Renal cortical epithelial cell (primary cell): ENCODE data around the gene RGS1. TPM values are rescaled to one million over a fixed set of nuclear protein-coding genes. Genes with fewer than 3 reads are reported as not detected.

Experiments
- DNase-seq: peaks from one replicate; pipeline ENCODE4 v3.0.0-alpha.2; 2011; ENCODE audit warnings: low read depth
- total RNA-seq: library from RNA; depleted of rRNA; stranded (reverse); fragments of >200 nt; gene quantifications from 2 replicates; pipeline ENCODE4 v1.2.3, GENCODE V29; 2014

The RGS1 gene
- total RNA-seq: not detected in 2 replicates

DNA sequence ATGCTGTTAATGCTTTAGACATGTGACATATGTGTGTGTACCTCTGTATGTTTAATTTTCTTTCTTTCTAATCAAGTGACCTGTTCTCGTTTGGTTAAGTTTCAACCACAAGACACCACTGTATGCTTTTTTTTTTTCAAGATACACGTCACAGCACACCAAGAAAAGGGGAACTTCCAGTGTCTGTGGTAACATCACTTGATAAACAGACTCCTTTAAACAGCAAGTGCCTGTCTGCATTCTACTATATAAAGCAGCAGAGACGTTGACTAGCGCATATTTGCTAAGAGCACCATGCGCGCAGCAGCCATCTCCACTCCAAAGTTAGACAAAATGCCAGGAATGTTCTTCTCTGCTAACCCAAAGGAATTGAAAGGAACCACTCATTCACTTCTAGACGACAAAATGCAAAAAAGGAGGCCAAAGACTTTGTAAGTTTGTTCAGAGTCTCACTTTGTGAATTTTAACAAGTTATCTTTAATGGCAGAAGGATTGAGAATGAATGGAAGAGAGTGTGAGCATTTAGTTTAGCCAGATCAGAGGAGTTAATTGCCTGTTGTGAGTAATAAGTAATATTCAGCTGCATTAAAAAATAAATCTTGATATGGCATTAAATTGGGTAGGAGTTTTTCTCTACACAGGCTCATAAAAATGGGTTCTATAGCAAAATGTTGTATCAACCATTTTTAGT lies at the start of gene RGS1:
RGS1 (plus strand) TSS at position 275 of the 691 bp plus-strand sequence; CDS start at position 295, 20 bp downstream.
- no peak for DNase-seq

DNA sequence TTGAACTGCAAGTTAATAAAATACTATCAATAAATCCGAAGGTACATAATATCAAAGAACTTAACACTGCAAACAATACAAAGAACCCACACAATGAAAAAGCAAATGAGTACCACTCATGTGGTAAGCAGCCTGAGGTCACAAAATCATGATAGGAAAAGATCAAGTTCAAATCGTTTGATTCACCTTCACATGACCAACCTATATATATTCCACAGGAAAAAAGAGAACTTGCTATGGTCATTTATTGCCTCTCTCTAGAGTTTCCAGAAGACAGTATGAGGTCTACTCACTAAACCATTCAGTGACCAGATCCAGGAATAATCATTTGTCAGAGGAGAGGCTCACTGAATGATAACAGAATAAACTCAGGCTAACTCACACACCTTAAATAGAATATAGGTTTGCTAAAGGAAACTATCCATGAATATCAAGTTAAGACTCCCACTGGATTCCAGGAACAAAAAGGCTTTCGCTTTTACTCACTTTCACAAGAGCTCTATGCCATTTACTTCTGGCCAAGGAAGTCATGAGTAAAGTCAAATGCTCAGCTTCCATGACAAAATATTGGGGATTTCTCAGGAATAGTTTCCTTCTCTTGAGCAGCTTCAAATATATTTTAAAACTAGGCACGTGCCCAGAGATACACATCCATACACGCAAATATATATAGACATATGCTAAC lies 48.3 kb upstream of the RGS1 start:
- DNase-seq: no peak

DNA sequence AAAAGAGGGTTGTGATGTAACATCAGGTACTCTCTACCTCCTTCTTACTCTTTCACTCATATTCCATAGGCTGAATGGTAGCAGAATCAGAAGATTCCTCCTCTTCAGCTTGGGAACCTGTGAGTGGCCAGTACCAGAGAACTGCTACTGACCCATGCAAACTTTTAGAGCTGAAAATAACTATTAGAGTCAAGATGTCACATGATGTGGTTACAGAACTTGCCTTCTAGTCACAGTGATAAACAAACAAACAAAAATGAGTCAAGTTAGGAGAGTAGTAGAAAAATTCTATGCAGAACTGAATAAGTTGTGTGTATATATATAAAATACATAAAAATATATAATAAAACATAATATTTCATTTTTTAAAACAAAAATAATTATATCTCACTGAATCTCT lies 47.6 kb upstream of the RGS1 start:
- no peak for DNase-seq

GRCh38 chr1:192529031-192529755 lies 46.4 kb upstream of the RGS1 start:
- DNase-seq: no peak

DNA sequence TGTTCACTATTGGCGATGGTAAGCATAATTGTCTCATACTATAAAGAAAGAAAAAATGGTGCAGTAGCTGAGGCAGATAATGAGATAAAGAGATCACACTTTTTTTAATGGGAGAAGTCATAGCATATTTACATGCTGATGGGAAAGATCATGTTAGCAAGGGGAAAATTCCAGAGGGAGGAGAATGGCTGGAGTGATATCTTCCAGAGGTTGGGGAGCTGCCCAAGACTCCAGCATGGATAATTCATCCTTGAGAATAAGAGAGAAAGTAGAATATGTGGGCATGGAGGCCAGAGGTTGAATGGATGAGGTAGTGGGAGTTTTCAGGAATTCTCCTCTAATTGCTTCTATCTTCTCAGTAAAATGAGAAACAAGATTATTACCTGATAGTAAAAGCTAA lies 45.8 kb upstream of the RGS1 start:
- DNase-seq: no peak

GRCh38 chr1:192530254-192530653 lies 45.3 kb upstream of the RGS1 start:
- DNase-seq: no peak

- peak; percentile 83 for DNase-seq
These were observed 44.4 kb upstream of the RGS1 start for GRCh38 chr1:192531037-192531703.

GRCh38 chr1:192534666-192535065 lies 40.9 kb upstream of the RGS1 start:
- no peak for DNase-seq

GRCh38 chr1:192535916-192536664 lies 39.5 kb upstream of the RGS1 start:
- no peak for DNase-seq

- DNase-seq: no peak
These were observed 36.9 kb upstream of the RGS1 start for GRCh38 chr1:192538407-192539296.

GRCh38 chr1:192539297-192540092 lies 36.1 kb upstream of the RGS1 start:
- DNase-seq: peak; percentile 98

DNA sequence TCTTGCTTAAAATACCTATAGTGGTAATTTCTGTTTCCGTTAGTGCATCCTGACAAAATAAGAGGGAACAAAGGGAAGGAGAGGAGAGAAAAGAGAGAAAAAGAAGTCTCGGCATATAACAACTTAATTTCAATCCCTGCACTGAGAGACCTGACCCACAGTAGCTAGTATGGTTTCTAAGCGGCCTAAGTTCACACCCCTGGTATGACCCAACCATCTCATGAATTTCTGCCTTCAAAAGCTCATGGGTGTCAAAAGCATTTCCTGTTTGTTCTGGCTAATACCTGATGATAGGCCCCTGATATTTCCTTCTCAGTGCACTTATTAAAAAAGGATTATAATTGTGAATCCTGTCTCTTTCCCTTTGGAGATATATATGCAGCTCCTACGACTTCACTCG lies 32.1 kb upstream of the RGS1 start:
- no peak for DNase-seq

- DNase-seq: no peak
These were observed 29.6 kb upstream of the RGS1 start for GRCh38 chr1:192545896-192546521.

DNA sequence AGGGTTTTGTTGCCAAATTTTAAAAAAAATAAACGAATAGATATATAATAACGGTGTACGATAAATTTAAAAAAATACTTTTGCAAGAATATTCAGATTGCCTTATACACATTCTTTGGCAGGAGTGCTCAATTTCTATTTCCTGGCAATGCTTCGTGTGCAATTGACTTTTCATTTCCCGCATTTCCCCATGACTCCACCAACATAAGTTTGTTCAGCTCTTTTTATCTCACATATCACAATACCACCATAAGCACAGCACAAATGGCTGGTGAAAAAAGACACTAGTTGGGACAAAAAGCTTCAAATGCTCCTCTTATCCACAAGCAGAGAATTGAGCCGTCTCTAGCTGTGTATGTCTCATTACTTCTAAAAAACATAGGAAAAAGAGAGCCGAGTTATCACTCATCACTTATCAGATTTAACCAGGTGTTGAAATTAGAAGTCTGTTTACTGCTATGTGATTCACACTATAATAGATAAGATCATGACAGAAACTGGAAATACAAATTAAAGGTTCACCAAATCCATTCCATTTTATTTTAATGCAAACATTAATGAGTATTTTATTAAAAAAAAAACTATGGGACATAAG lies 28.9 kb upstream of the RGS1 start:
- DNase-seq: no peak

DNA sequence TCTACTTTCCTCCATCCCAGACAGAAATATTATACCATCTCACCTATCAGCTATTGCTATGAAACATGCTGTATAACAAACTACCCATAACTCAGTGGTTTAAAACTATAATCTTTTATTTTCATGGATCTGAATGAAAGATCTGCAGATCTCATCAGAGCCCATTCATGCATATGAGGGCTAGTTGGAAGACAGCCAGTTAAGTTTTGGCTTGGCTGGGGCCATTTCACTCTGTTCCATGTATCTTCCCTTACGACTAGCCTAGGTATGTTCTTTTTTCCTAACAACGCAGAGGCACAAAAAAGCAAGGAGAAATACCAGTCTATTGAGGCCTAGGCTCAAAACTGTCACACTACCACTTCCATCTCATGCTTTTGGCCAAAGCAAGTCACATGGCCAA lies 28.1 kb upstream of the RGS1 start:
- no peak for DNase-seq

- no peak for DNase-seq
These were observed 25.6 kb upstream of the RGS1 start for GRCh38 chr1:192549937-192550336.

DNA sequence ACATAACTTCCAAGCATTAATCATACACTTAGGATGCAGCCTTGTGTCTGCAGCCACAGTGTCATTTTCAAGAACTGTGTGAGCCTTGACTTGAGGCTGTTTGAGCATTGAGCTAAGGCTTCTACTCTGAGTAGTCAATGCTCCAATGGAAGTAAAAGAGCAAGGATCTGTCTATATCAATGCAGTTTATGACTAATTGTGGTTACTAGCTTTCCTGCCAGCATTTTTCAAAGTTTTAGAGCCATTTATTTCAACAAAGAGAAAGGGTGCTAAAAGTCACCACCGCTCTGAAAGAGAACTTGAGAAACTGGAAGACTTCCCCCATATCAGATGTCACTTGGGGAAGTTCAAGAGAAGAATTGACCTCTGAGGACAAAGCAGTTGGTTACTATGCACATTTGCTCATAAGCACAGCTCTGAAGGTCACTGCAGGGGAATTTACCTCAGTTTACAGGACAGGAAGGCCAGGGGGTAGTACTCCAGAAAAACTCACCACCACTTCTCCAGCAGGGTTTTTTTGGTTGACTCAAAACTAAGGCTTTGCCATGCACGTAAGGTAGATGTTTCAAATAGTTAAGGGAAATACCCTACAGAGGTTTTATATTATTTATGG lies 24.5 kb upstream of the RGS1 start:
- DNase-seq: peak; percentile 85

DNA sequence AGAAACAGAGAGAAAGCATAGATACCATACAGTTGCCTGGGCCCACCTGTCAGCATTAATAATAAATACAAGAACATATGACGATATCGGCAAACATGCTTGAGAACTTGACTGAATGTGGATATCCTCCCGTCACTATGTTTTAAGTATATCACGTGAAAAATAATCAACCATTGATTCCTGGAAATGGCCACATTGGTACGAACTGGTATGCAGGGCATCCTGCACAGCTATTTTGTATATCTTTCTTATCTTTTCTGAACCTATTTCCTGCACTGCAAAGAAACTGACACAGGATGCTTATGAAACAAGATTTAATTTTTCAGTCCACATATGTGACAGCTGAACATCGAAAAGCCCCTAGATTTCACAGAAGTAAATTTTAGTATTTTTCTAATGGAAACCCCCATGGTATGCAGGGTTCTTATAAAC lies 22.8 kb upstream of the RGS1 start:
- no peak for DNase-seq
